Measurements from ENCODE around the gene PLEKHA3.
"Not testable (repeated sequence)": the region's sequence is repeated elsewhere in the genome, so short reads cannot be mapped to it uniquely, and the experiment has no call there.

The PLEKHA3 gene

DNA sequence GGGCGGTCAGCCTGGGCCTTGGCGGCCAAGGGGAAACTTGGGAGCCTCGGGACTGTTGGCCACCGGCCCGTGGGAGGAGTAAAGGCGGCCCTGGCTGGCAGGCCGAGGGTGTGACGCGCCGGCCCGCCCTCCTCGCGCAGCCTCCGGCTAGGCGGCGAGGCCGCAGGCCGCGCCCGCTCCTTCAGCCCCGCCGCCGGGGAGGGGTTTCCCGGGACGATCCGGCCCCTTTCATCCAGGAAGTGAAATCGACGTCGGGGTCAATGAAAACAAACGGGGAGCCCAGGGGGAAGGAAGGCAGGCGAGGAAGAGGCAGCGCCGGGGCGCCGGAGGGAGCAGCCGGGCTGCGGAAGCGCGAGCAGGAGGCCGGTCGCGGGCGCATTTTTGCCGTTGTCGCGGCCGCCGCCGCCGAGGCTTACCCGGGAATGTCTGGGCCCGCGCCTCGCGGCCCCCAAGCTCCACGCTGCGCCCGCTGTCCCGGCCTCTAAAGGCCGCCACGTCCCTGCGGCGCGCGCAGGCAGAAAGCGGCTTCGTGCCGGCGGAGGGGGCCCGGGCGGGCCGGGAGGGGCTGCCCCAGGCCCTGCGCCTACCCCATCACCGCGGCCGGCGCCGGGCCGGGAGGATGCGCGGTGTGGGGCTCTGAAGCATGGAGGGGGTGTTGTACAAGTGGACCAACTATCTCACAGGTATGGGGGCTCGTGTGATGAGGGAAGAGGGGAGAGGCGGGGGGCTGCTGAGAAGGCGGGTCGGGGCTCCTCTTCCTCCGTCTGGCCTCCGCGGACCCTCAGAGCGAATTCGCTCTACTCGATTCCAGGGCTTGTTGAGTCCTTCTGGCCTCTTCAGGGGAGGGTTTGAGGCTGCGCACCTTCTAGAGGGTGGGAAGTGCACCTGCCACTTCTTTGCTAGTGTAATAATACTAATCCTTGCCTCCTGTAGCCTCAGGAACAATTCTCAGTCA is at the start of gene PLEKHA3:
Gene PLEKHA3, plus strand, starts transcription at position 231 of the 955 bp plus-strand sequence. Its CDS starts 413 bp downstream, at position 644.
- peak; percentile 92 for DNase-seq

DNA sequence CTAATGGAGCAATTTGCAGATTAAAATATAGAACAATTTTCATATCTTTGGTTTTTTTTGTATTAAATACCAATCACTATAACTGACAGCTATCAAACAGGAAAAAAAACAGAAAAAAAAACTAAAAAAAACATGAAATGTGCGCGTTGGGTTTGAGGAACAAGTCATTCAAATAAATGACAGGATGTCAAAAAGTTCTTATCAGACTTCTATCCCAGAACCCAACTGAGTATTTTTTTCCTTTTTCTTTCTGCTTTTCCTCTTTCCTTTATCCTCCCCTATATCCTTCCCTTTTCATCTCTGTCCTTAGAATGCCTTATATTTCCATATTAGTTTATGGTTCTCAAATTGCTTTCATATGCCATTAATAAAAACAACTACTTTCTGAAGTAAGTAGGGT is 43.6 kb upstream of the PLEKHA3 start:
- no peak for DNase-seq

DNA sequence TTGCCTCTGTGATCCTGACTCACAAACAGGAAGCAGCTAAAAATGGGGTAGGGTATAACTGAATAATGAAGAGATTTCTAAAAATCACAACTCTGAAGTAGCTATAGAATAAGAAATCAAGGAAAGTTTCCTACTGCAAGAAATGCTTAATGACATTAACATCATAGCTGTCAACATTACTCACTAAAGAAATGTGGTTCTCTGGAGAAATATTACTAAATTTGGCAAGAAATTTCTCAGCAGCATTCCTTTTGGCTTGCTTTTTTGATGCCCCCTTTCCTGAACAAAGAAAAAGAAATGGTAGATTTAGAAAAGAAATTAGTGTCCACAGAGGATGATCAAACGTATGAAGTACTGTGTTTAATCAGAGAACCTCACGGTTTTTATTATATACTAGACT is 38.8 kb upstream of the PLEKHA3 start:
- DNase-seq = no peak

DNA sequence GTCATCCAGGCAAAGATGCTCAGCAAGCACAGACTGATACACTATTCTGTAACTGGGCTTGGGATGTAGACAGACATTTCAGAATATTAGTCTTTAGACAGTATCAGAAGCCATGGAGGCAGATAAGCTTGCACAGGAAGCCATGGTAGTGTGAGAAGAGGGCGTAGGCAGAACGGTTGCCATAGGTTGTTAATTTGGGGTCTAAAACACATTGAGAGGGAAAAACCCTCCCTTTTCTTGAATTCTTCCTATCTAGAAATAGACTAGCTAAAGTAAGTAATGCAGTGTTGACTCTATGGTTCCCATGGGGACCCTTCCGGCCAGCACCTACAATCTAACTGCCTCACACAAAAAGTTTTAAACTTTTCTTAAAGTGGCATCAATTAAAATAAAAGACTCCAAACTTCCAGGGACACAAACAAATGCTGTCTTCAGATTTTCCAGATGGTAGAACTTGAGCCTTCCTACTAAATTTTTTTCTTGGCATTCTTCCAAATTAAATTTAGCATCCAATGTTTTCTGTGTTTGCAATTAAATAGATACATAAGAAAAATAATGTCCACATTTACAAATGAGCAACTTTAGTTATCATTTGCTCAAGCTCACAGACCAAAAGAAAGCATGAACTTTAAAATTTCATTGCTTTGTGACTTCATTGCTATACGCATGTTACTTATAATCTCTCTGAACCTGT is 31.1 kb upstream of the PLEKHA3 start:
- DNase-seq = no peak

DNA sequence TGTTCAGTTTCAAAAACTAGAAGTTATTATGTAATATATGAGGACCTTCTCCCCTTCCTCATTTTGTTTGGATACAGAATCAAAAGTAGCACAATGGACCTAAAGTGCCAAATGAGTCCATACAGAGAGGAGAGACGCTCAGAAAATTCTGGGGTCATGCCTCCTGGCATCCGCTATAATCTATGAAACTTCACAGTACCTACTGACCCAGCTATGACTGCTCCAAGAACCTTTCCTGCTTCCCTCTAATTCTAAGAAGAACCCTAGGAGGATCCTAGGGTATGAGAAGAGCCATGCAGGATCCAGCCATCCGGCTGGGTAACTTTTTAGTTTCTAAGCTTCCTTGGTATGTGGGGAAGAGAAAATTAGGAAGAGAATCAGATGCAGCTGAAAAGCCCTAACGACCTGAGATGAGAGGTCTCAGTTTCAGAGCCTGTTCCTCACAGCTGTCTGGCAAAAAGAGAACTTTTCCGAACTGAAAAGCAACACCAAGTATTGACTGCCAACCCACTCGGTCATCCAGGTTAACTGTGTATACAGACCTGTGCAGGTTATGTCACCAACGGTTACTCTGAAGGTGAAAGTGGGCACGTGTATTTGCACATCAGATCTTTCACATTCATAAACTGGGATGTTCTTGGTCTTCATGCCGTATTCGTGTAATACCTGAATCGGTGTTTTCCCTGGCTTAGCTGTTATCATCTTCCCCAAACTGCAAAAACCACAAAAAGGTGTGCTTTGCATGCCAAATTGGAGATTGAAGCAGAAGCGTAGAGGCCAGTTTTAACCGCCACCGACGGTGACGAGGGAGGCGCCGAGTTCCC is 30.3 kb upstream of the PLEKHA3 start:
- DNase-seq = no peak

DNA sequence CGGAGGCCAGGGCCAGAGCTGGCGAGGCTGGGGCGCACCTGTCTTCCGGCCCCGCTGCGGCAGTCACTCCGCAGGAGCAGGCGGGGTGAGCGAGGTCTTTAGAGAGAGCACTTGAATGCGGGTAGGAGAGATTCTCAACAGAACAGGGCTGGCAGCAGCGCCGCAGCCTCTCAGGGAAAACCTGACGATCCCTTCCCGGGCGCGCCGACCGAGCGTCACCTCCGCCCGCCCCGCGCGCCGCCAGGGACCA is 29.8 kb upstream of the PLEKHA3 start:
- DNase-seq = no peak

DNA sequence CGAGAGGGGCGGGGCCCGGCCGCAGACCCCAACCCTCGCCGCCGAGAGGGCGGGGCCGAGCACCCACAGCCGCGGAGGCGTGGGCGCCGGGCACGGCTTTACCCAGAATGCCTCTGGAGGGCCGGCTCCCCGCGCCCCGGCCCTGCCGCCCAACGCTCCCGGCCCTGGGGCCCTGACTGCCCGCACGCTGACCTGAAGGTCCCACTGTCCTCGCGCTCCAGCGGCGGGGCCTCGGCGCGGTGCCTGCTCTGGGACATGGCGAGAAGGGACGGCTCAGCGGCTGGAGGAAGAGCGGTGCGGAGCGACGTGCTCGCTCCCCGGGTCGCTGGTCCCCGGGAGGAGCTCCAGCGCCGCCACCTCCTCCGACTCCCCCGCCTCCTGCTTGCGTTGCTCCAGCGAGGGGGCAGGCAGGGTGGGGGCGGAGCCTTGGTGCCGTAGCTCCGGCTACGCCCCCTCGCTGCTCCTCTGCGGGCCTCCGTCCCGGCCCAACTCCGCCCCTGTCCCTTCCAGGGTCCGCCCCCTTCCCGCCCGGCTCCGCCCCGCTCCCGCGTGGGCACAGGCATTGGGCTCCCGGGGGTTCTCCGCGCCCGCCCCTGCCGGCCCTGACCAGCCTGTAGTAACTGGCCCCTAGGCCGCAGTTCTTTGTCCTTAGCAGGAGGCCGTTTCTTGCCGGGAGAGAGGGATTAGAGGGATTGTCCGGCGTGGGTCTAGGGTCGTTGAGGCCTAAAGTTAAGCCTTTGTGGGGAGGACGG is 29.3 kb upstream of the PLEKHA3 start, which contains the start of the genes PJVK and PRKRA:
Gene PJVK, plus strand, starts transcription at position 605 of the 752 bp plus-strand sequence. CDS start 2,032 bp downstream, outside the sequence.
Gene PRKRA, minus strand, starts transcription at position 402 of the 752 bp plus-strand sequence. Its CDS starts 145 bp downstream, at position 257.
- DNase-seq = peak; percentile 98

DNA sequence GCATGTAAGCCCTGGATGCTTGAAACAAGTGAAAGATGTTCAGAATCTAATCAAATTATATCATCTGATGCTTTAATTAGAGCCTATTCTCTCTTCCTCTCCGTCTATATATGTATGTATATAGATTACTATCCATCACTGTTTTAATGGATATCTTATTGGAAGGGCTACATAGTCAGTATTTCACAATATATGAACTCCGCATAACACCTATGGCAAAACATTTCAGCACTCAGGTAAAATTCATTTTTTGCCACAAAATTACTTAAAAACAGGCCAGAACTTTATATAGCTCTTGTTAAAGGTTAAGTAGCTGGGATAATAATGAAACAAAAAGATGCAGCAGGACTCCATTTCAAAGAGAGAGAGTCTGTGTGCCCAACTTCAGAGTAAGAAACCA is 27.9 kb upstream of the PLEKHA3 start:
- no peak for DNase-seq

DNA sequence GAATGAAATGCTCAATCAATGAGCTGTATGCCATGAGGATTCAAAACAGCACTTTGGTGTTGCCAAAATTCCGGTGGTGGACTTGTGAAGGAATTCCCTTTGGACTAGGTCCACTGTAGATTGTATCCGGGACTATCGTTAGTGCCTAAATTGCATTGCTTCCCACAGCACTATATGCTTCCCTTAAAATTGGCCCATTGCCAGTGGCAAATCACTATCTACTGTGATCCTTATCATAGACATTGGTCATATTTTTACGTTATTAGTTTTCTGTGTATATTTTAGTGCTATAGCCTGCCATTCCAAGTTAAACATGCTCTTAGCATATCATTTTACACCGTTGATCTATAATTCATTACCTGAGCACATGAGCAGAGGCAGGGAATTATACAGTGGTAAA is 27.4 kb upstream of the PLEKHA3 start:
- no peak for DNase-seq

DNA sequence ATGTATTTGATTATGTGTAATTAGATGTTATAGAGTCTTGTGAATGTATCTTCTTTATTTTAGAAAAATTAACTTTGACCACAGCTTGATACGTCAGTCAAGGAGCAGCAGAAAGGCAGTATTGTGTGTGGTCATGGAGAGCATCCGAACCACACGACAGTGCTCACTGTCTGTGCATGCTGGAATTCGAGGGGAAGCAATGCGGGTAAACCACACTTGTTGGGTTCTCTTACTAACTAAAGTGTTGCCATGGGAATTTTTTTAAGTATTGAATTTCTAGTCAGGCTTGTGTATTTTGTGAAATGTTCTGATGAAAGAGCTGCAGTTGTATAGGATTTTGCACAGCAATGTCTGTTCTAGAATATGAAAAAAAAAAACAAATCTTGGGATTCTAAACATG is 24.3 kb upstream of the PLEKHA3 start:
- DNase-seq = no peak

DNA sequence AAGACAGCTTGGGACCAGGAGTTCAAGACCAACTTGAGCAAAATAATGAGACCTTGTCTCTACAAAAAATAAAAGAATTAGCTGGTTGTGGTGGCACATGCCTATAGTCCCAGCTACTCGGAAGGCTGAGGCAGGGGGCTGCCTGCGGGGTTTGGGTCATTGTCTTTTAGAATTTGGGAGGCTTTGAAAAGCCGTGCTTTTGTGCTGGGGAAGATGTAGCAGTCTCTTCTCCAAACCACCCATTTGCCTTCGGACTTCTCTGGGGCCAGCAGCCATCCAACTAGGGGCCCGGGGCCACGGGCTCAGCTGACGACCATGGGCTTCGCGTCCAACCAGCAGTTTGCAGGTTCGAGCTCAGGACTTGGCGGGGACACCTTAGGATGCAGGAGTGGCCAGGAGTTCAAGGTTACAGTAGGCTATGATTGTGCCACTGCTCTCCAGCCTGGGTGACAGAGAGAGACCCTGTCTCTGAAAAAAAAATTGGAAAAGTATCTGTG is 22.8 kb upstream of the PLEKHA3 start:
- DNase-seq = no peak

DNA sequence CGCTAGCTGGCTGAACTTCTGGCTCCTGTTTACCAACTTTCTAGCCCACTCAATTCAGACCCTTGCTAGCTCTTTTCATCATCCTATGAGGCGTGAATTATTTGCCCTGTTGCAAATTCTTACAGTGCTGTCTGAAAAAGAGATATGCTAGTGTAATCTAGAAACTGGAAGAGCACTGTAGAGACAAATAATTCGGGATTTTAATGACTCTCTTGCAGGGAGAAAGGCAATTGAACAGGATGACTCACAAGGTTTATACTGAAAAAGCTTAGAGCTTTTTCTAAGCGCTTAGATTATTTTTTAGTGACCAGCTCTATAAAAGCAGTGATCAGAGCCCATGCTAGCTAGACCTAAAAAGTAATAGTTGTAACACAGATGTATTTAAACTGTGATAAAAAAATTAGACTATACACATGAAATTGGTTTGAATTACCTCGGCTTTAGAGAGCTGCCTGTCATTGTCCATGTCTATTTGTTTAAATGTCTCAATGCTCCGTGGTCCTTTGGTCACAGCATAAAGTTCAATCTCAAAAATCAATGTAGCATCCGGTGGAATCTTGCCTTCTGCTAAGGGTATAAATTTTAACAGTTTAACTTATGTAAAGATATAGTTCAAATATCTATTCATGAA is 10.9 kb upstream of the PLEKHA3 start:
- DNase-seq = no peak

DNA sequence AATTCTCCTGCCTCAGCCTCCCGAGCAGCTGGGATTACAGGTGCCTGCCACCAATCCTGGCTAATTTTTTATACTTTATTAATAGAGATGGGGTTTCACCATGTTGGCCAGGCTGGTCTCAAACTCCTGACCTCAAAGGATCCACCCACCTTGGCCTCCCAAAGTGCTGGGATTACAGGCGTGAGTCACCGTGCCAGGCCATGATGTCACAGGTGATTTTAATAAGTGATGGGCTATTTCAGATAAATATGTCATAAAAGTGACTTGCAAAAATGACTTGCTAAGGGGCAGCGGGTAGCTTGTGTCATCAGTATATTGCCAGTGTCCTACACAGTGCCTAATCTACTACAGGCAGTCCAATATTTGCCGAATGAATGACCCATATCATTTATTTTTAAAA is 8.9 kb upstream of the PLEKHA3 start:
- DNase-seq = not testable (repeated sequence)

DNA sequence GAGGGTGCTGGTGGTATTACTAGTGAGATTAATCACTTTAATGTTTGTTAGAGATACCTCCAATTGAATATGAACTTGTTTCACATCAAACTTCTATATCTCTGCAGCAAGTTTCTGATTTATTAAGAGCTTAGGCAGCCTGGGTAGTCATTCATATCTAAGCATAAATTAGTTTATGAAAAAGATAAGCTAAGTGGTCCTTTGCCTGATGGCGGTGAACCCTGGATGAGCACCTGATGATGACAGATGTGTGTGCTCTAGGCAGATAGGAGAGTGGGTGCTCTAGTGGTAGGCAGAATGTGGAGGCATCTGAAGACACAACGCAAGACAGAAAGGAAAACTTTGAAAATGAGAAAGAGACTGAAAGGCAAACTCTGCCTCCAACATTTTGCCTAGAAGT is 6.9 kb upstream of the PLEKHA3 start:
- no peak for DNase-seq

DNA sequence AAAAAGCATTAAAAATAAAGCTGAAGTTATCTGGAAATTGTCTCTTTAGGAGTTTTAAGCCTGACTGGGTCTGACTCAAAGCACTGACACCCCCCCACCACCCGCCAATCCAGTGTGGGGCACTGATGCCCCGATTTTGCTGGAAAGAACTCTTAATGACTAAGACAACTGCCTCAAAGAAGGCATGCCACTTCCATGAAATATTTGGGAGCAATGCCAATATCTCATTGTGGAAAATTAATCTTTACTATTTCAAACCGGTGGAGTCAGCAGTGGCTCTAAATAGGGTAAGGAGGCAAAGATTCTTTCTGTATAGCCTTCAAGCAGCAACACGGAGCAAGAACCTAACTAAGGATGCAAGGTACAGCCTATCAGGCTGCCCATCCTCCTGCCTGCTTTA is 6.3 kb upstream of the PLEKHA3 start:
- DNase-seq = no peak

DNA sequence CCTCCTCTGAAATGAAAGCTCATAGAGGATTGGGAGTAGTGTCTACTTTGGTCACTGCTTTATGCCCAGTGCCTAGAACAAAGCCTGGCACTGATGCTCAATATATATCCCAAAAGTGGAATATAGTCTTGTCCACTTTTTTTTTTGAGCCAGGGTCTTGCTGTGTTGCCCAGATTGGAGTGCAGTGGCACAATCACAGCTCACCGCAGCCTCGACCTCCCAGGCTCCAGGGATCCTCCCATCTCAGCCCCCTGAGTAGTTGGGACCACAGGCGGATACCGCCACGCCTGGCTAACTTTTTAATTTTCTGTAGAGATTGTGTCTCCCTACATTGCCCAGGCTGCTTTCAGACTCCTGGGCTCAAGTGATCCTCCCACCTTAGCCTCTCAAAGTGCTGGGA is 5.7 kb upstream of the PLEKHA3 start:
- DNase-seq = no peak

DNA sequence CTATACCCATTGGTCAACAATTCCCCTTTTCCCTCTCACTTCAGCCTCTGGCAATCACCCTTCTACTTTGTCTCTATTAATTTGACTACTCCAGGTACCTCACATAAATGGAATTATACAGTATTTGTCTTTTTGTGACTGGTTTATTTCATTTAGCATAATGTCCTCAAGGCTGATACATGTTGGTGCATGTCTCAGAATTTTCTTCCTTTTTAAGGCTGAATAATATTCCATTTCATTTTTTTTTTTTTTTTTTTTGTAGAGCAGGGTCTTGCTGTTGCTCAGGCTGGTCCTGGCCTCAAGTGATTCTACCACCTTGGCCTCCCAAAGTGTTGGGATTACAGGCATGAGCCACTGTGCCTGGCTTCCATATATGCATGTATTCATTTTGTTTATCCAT is 3.8 kb upstream of the PLEKHA3 start:
- no peak for DNase-seq

DNA sequence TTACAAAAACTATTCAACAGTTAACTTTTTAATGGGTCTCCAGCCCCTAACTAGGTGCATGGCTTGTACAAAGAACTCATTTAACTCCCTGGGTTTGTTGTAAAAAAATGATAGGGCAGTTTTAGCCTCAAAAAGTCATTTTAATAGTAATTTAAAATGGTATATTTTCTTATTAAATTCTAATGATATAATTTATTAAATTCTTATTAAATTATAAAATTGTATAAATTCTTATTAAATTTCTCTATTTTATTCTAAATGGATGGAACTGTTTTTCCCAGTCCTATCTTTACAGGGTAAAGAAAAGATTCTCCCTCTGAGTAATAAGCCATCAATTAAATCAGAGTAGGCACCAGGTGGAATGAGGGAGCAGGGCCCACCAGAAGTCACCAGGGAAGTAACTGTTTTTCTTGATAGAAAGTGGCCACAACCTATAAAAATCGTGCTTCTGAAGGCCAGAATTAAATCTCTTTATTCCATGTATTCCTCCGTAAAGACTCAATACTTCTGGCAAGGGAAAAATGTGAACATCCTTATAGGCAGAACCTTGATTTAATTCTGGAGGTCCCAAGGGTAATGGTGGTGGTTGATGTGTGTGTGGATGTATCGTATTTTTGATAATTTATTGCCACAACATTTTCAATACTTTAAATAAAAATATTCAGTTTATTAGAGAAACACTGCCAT is 2.7 kb upstream of the PLEKHA3 start:
- DNase-seq = no peak

DNA sequence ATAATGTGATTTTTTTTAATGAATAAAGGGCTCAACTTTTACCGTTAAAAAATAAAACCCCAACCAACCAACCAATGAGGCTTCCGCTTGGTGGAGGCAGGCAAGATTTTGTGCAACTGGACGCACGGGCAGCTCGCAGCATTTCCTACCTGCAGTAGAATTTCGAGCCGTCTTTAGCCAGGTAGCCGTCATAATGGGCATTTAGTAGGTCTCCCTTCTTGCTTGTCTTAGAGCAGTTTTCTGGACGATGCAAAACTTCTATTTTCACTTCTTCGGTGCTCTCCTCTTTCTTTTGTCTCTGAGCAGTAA is 2.2 kb upstream of the PLEKHA3 start:
- no peak for DNase-seq

DNA sequence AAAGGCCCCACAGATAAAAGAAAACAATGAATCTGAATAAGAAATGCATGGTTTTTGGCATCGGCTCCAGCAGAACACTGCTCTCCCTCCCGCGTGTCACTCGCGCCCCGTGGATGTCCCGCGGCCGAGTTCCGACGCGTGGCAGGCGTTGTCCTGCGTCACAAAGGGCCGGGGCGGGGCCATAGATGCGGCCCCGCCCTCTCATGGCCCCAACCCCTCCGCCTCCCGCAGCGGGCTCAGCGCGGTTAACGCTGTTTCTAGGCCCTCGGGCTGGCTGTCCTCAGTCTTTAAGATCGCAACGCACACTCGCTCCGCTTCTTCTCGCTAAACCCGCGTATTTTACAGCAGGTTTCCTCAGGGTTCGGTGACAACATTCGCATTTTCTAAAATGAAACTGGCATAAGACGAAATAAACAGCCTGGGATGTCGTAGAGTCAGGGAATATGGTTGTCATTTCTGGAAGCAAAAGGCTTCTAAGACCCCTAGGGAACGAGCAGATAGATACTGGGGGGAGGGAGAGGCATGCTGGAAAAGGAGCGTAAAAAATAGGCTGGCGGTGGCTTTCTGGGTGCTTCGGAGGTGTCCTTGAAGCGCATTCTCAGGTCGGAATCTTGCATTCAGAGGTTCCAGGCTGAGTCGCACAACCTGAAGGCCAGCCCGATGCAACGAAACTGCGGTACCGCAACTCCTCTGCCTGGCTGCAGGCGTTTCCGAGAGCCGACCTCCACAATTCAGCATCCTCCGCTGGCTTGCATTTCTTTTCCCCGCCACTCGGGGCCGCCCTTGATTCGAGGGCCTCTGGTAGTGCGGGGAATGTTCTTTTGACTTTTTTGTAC is 1.6 kb upstream of the PLEKHA3 start, which contains the start of gene FKBP7:
Gene FKBP7, minus strand, starts transcription at position 162 of the 836 bp plus-strand sequence. Its CDS starts 101 bp downstream, at position 61.
- peak; percentile 94 for DNase-seq

All from activated effector memory CD4-positive, alpha-beta T cell treated with anti-CD3 and anti-CD28 coated beads, Interleukin-2, amount 50 U/mL, for 16 hours (primary cell).